ENCODE measurements around the gene SMARCAL1.

Gene SMARCAL1

GRCh38 chr2:216477283-216478035 lies 65.2 kb downstream of the SMARCAL1 start:
- no peak for DNase-seq

- DNase-seq, result no peak
Observed at GRCh38 chr2:216478151-216478550, 65.9 kb downstream of the SMARCAL1 start.

GRCh38 chr2:216478791-216479190 lies 66.5 kb downstream of the SMARCAL1 start:
- DNase-seq, result no peak

- DNase-seq, result no peak
Observed at GRCh38 chr2:216480221-216480620, 67.9 kb downstream of the SMARCAL1 start.

- no peak for DNase-seq
Observed at GRCh38 chr2:216482640-216483039, 70.4 kb downstream of the SMARCAL1 start.

GRCh38 chr2:216485237-216485636 lies 73.0 kb downstream of the SMARCAL1 start:
- no peak for DNase-seq

- no peak for DNase-seq
Observed at GRCh38 chr2:216485745-216486144, 73.5 kb downstream of the SMARCAL1 start.

GRCh38 chr2:216486271-216486670 lies 74.0 kb downstream of the SMARCAL1 start:
- no peak for DNase-seq

- DNase-seq, result no peak
Observed at GRCh38 chr2:216486708-216487107, 74.4 kb downstream of the SMARCAL1 start.

- no peak for DNase-seq
Observed at GRCh38 chr2:216490061-216490460, 77.8 kb downstream of the SMARCAL1 start.

- DNase-seq, result no peak
Observed at GRCh38 chr2:216491793-216492596, 79.7 kb downstream of the SMARCAL1 start.

GRCh38 chr2:216492597-216493333 lies 80.5 kb downstream of the SMARCAL1 start:
- no peak for DNase-seq

- DNase-seq, result no peak
Observed at GRCh38 chr2:216493334-216493685, 81.0 kb downstream of the SMARCAL1 start.

- DNase-seq, result no peak
Observed at GRCh38 chr2:216495656-216496055, 83.4 kb downstream of the SMARCAL1 start.

- DNase-seq, result no peak
Observed at GRCh38 chr2:216497382-216498069, 85.2 kb downstream of the SMARCAL1 start.

GRCh38 chr2:216498070-216498378 lies 85.7 kb downstream of the SMARCAL1 start:
- DNase-seq, result no peak

- peak; percentile 59 for DNase-seq
Observed at GRCh38 chr2:216498379-216499352, 86.4 kb downstream of the SMARCAL1 start, which contains the start of gene RPL37A. RPL37A (plus strand) TSS chr2:216498844; CDS start chr2:216498875, 31 bp downstream.

- DNase-seq, result no peak
Observed at GRCh38 chr2:216499641-216500218, 87.4 kb downstream of the SMARCAL1 start.

GRCh38 chr2:216500572-216500971 lies 88.3 kb downstream of the SMARCAL1 start:
- DNase-seq, result no peak

GRCh38 chr2:216501854-216502253 lies 89.6 kb downstream of the SMARCAL1 start:
- DNase-seq, result no peak

GRCh38 chr2:216502381-216503158 lies 90.3 kb downstream of the SMARCAL1 start:
- DNase-seq, result no peak

Measured in NCI-H187 treated with DMSO at 0.1 percent for 48 hours (cell line).